ENCODE results near the gene KRT2. TPM values are rescaled to one million over a fixed set of nuclear protein-coding genes. Genes with fewer than 3 reads are reported as not detected.
A peak's percentile ranks its signal among the peaks of the same experiment; 100 is the strongest.

The KRT2 gene
- total RNA-seq (0.42 TPM), polyA plus RNA-seq (under 1 TPM in 3 of 4 donors, not detected in 1; 0.23 to 0.80 (median 0.25) TPM)

DNA sequence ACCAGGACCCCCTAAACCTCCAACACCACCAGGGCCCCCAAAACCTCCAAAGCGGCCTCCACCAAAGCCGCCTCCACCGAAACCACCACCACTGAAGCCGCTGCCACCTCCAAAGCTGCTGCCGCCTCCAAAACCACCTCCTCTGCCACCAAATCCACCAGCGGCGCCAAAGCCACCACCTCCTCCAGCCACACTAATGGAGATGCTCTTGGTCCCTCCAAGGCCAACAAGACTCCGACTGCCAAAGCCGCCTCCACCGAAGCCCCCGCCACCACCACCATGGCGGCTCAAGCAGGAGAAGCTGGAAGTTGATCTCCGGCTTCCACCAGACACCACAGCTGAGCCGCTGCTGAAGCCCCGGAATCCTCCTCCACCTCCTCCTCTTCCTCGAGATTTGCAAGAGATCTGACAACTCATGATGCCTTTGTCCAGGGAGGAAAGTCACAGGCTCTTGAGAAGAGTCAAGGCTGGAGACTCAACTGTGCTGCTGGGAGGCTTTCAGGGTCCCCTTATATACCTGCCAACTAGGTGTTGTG lies at the start of gene KRT2:
Gene KRT2 (minus strand): TSS at position 486 of the 536 bp plus-strand sequence. CDS start 69 bp downstream, at position 417.
- H3K9me3 ChIP-seq (ENCODE audit: control insufficient read depth in 2 of 2, low read length in 2 of 2), result no peaks in the 10 kb centered on the region
- no peak for DNase-seq
- Mint-ChIP-seq H3K9me3 (peaks cover 0 to 3% (median 0%) of the 10 kb centered on the region in 7 donors), H3K27me3 (peaks cover 14% of the 10 kb centered on the region), H3K36me3 (no peaks in the 10 kb centered on the region), H3K27ac (no peak within 1 kb of the TSS), H3K4me1 (peaks cover 0 to 25% (median 0%) of the 10 kb centered on the region in 4 donors), H3K4me3 (no peak within 1 kb of the TSS)
- no peak within 1 kb of the TSS for H3K4me3 ChIP-seq (ENCODE audit: low read depth, low read length)
- ATAC-seq (ENCODE audit: low read depth in 2 of 2), result no peak
- H3K36me3 ChIP-seq (ENCODE audit: control insufficient read depth, insufficient read depth, low read length), result no peaks in the 10 kb centered on the region
- no peak within 1 kb of the TSS for H3K27ac ChIP-seq (ENCODE audit: insufficient read depth, low read length, poor library complexity, severe bottlenecking)
- no peaks in the 10 kb centered on the region for H3K27me3 ChIP-seq (ENCODE audit: control insufficient read depth, insufficient read depth, low read length)
- no peaks in the 10 kb centered on the region for H3K4me1 ChIP-seq (ENCODE audit: control insufficient read depth, insufficient read depth, low read length, poor library complexity, severe bottlenecking)

DNA sequence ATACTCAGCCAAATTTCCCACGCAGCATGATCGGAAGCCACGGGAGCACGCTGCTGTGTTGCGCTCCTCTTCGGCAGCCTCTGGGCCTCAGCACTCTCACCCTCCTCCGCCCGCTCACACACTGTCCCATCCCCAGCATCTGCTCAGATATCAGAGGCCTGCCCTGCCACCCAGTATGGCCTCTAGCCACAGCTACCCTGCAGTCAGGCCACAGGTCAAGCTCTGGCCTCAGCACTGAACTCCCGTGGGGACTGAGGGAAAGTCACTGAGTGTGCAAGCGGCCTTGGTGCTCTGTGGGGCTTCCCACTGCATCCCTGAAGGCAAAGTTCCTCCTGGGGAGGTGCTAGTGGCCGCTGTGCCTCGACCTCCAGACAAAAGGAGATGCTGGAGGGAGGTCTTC lies 49.3 kb upstream of the KRT2 start:
- peaks cover 14% of the 10 kb centered on the region for H3K27me3 Mint-ChIP-seq
- no peaks in the 10 kb centered on the region for H3K4me1 Mint-ChIP-seq
- Histone ChIP-seq H3K4me3 (ENCODE audit: low read depth, low read length) (no peak overlapping the region), H3K9me3 (ENCODE audit: control insufficient read depth in 2 of 2, low read length in 2 of 2) (no peaks in the 10 kb centered on the region), H3K27me3 (ENCODE audit: control insufficient read depth, insufficient read depth, low read length) (no peaks in the 10 kb centered on the region), H3K36me3 (ENCODE audit: control insufficient read depth, insufficient read depth, low read length) (no peaks in the 10 kb centered on the region), H3K4me1 (ENCODE audit: control insufficient read depth, insufficient read depth, low read length, poor library complexity, severe bottlenecking) (no peaks in the 10 kb centered on the region), H3K27ac (ENCODE audit: insufficient read depth, low read length, poor library complexity, severe bottlenecking) (no peak overlapping the region)
- no peak overlapping the region for H3K4me3 Mint-ChIP-seq
- no peak for DNase-seq
- no peak for ATAC-seq (ENCODE audit: low read depth in 2 of 2)
- no peaks in the 10 kb centered on the region for H3K36me3 Mint-ChIP-seq
- H3K9me3 Mint-ChIP-seq, result peaks cover 0 to 2% (median 0%) of the 10 kb centered on the region in 7 donors
- H3K27ac Mint-ChIP-seq, result no peak overlapping the region

DNA sequence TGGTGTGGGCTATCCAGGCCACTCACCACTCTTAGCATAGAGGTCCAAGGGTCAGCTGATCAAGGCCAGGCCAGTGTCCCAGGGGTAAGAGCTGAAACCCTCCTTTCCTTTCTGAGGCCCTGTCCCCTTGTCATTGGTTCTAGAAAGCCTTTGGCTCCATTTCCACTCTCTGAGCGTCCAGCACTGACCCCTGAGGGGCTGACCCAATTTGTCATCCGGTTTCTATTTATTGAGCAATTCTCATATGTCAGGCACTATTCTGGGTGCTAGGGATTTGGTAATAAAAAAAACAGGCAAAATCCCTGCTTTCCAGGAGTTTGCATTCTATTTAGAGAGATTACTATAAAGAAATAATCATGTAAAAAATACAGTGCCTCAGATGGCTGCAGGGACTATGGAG lies 47.9 kb upstream of the KRT2 start:
- H3K36me3 ChIP-seq (ENCODE audit: control insufficient read depth, insufficient read depth, low read length), result no peaks in the 10 kb centered on the region
- ATAC-seq (ENCODE audit: low read depth in 2 of 2) (no peak), DNase-seq (no peak)
- Mint-ChIP-seq H3K9me3 (peaks cover 0 to 2% (median 0%) of the 10 kb centered on the region in 7 donors), H3K4me3 (no peak overlapping the region), H3K36me3 (no peaks in the 10 kb centered on the region), H3K27me3 (peaks cover 14% of the 10 kb centered on the region), H3K4me1 (no peaks in the 10 kb centered on the region), H3K27ac (peak overlapping the region in 1 of 3 donors; percentile 29)
- no peak overlapping the region for H3K4me3 ChIP-seq (ENCODE audit: low read depth, low read length)
- no peaks in the 10 kb centered on the region for H3K27me3 ChIP-seq (ENCODE audit: control insufficient read depth, insufficient read depth, low read length)
- H3K27ac ChIP-seq (ENCODE audit: insufficient read depth, low read length, poor library complexity, severe bottlenecking), result no peak overlapping the region
- H3K9me3 ChIP-seq (ENCODE audit: control insufficient read depth in 2 of 2, low read length in 2 of 2), result no peaks in the 10 kb centered on the region
- H3K4me1 ChIP-seq (ENCODE audit: control insufficient read depth, insufficient read depth, low read length, poor library complexity, severe bottlenecking), result no peaks in the 10 kb centered on the region

DNA sequence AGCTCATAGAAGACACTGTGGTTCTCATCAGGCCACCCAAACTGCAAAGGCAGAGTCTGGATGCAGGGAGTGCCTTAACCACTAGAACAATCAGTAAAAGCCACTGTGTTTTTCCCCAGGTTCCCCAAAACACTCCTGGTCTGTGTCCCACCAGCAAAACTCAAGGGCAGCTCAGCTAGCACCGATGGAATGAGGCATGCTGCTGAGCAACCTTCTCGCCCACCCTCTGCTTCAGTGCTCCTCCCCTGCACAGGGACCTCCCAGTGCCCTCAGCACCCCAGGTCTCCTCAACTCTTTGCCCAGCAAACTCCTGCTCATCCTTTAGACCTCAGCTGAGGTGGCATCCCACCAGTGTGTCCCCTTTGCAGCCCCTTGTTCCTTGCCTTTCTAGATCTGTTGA lies 47.4 kb upstream of the KRT2 start:
- H3K4me1 ChIP-seq (ENCODE audit: control insufficient read depth, insufficient read depth, low read length, poor library complexity, severe bottlenecking), result no peaks in the 10 kb centered on the region
- H3K4me1 Mint-ChIP-seq, result no peaks in the 10 kb centered on the region
- H3K36me3 ChIP-seq (ENCODE audit: control insufficient read depth, insufficient read depth, low read length), result no peaks in the 10 kb centered on the region
- peaks cover 0 to 2% (median 0%) of the 10 kb centered on the region in 7 donors for H3K9me3 Mint-ChIP-seq
- no peaks in the 10 kb centered on the region for H3K36me3 Mint-ChIP-seq
- peak overlapping the region in 1 of 3 donors; percentile 29 for H3K27ac Mint-ChIP-seq
- no peaks in the 10 kb centered on the region for H3K9me3 ChIP-seq (ENCODE audit: control insufficient read depth in 2 of 2, low read length in 2 of 2)
- no peaks in the 10 kb centered on the region for H3K27me3 ChIP-seq (ENCODE audit: control insufficient read depth, insufficient read depth, low read length)
- H3K27me3 Mint-ChIP-seq, result peaks cover 14% of the 10 kb centered on the region
- H3K4me3 Mint-ChIP-seq, result no peak overlapping the region
- no peak for ATAC-seq (ENCODE audit: low read depth in 2 of 2)
- no peak overlapping the region for H3K27ac ChIP-seq (ENCODE audit: insufficient read depth, low read length, poor library complexity, severe bottlenecking)
- H3K4me3 ChIP-seq (ENCODE audit: low read depth, low read length), result no peak overlapping the region
- no peak for DNase-seq

DNA sequence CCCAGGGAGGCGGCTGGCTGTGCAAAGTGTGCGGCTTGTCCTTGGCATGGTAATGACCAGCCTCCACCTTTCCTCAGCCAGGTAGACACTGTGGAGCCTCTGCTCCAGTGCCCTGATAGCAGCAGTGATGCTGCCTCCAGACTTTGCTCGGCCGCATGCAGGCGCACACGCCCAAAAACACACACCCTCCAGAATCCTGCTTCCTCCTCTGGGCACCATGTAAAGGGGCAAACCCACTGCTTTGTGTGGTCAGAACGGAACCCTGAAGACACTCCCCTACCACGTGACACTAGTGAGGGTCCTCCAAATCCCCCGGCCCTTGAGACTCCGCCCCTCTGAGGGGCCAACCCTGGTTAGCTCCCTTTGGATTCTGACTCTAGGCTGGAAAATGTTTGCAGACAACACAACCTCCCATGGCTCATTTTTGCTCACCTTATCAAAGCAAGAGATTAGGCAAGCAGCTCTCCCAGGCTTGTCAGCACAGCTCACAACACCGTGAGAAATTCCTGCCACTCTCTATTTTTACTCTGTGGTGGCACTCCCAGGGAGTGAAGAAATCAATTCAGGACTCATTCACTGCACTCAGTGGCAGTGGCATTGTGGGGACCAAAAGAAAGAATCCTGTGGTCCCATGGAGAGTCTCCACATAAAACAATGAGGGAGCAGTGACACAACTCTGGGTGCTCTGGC lies 46.8 kb upstream of the KRT2 start:
- H3K4me1 ChIP-seq (ENCODE audit: control insufficient read depth, insufficient read depth, low read length, poor library complexity, severe bottlenecking), result no peaks in the 10 kb centered on the region
- no peaks in the 10 kb centered on the region for H3K9me3 ChIP-seq (ENCODE audit: control insufficient read depth in 2 of 2, low read length in 2 of 2)
- Mint-ChIP-seq H3K9me3 (peaks cover 0 to 2% (median 0%) of the 10 kb centered on the region in 7 donors), H3K27me3 (peaks cover 13% of the 10 kb centered on the region), H3K27ac (no peak overlapping the region), H3K4me1 (no peaks in the 10 kb centered on the region), H3K4me3 (no peak overlapping the region), H3K36me3 (no peaks in the 10 kb centered on the region)
- H3K4me3 ChIP-seq (ENCODE audit: low read depth, low read length), result no peak overlapping the region
- no peaks in the 10 kb centered on the region for H3K36me3 ChIP-seq (ENCODE audit: control insufficient read depth, insufficient read depth, low read length)
- no peaks in the 10 kb centered on the region for H3K27me3 ChIP-seq (ENCODE audit: control insufficient read depth, insufficient read depth, low read length)
- DNase-seq (no peak), ATAC-seq (ENCODE audit: low read depth in 2 of 2) (no peak)
- H3K27ac ChIP-seq (ENCODE audit: insufficient read depth, low read length, poor library complexity, severe bottlenecking), result no peak overlapping the region

DNA sequence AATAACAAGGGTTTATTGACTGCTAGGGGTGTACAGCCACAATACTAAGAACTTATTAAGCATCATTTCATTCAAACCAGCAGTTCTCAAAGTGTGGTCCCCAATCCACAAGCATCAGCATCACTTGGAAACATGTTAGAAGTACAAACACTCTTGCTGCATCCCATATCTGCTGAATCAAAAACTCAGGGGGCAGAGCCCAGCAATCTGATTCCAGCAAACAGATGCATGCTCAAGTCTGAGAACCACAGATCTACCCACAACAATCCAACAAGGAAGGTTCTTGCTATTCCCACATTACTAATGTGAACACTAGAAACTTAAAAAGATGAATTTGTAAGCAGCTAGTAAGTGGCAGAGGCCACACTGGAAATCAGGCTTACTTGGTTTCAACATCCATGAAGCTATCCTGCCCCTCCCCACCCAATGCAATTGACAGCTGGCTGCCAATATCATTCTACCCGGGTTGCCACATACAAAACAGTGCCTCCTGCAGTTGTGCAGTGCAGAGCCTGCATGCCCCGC lies 45.1 kb upstream of the KRT2 start:
- Mint-ChIP-seq H3K27me3 (peaks cover 7% of the 10 kb centered on the region), H3K36me3 (no peaks in the 10 kb centered on the region), H3K4me3 (no peak overlapping the region), H3K4me1 (peaks cover 0 to 4% (median 0%) of the 10 kb centered on the region in 4 donors), H3K9me3 (peaks cover 0 to 2% (median 0%) of the 10 kb centered on the region in 7 donors), H3K27ac (no peak overlapping the region)
- Histone ChIP-seq H3K36me3 (ENCODE audit: control insufficient read depth, insufficient read depth, low read length) (no peaks in the 10 kb centered on the region), H3K27me3 (ENCODE audit: control insufficient read depth, insufficient read depth, low read length) (peaks cover 6% of the 10 kb centered on the region), H3K9me3 (ENCODE audit: control insufficient read depth in 2 of 2, low read length in 2 of 2) (no peaks in the 10 kb centered on the region), H3K4me1 (ENCODE audit: control insufficient read depth, insufficient read depth, low read length, poor library complexity, severe bottlenecking) (no peaks in the 10 kb centered on the region), H3K4me3 (ENCODE audit: low read depth, low read length) (no peak overlapping the region), H3K27ac (ENCODE audit: insufficient read depth, low read length, poor library complexity, severe bottlenecking) (no peak overlapping the region)
- ATAC-seq (ENCODE audit: low read depth in 2 of 2) (no peak), DNase-seq (no peak)

DNA sequence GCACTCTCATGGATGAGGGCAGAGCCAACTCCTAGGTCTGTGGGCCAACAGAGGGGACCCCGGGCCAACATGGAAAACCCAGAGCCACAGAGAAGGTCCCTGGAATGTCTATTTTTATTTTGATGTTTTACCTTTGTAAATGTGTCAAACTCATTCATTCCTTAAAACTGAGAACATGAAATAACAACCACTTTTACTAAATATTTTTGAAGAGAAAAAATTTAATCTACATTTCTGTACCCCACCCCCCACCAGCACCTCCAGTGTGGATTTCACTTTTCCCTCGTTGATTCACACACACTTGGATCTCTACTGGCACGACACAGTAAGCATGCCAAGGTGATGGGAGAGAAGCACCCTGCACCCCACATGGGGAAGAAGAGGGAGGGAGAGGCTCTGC lies 44.6 kb upstream of the KRT2 start:
- Histone ChIP-seq H3K9me3 (ENCODE audit: control insufficient read depth in 2 of 2, low read length in 2 of 2) (no peaks in the 10 kb centered on the region), H3K4me3 (ENCODE audit: low read depth, low read length) (no peak overlapping the region), H3K27me3 (ENCODE audit: control insufficient read depth, insufficient read depth, low read length) (peaks cover 10% of the 10 kb centered on the region), H3K27ac (ENCODE audit: insufficient read depth, low read length, poor library complexity, severe bottlenecking) (no peak overlapping the region), H3K4me1 (ENCODE audit: control insufficient read depth, insufficient read depth, low read length, poor library complexity, severe bottlenecking) (peaks cover 2% of the 10 kb centered on the region), H3K36me3 (ENCODE audit: control insufficient read depth, insufficient read depth, low read length) (no peaks in the 10 kb centered on the region)
- no peak for DNase-seq
- no peak overlapping the region for H3K27ac Mint-ChIP-seq
- H3K36me3 Mint-ChIP-seq, result no peaks in the 10 kb centered on the region
- H3K27me3 Mint-ChIP-seq, result peaks cover 10% of the 10 kb centered on the region
- H3K9me3 Mint-ChIP-seq, result peaks cover 0 to 2% (median 0%) of the 10 kb centered on the region in 7 donors
- H3K4me1 Mint-ChIP-seq, result peaks cover 0 to 10% (median under 1%) of the 10 kb centered on the region in 4 donors
- no peak overlapping the region for H3K4me3 Mint-ChIP-seq
- no peak for ATAC-seq (ENCODE audit: low read depth in 2 of 2)
